ENCODE data around the gene LRRC4. TPM values are rescaled to one million over a fixed set of nuclear protein-coding genes. Genes with fewer than 3 reads are reported as not detected.
A peak's percentile ranks its signal among the peaks of the same experiment; 100 is the strongest.

The LRRC4 gene
- total RNA-seq, 1 experiment from 2014 or later: not detected

DNA sequence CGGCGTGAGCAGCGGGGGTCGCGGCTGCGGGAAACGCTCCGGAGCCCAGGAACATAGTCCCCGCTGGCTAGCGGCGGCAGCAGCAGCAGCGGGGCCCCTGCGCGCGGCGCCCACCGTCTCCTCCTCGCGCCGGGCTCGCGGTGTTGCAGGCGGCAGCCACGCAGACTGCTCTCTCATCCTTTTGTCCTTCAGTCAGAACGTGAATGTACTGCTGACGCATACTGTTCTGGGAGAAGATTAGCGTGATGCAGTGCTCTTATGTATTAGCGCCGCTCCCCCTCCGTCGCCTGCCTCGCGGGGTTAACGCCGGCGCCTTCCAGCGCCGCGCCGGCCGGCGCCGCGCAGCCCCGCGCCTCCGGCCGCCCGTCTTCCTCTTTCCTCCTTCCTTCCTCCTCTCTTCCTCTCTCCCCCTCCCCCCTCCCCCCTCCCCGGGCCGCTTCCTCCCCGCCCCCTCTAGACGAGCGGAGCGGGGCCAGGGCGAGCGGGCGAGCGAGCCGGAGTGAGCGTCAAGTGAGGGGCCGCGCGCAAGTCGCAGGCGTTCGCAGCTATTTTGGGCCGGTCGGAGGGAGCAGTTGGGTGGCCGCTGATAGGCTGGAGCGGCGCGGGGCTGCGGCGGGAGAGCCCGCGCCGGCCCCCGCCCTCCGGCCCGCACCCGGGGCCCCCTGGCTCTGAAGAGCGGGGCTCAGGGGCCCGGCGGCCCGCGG lies 816 bp upstream of the LRRC4 start:
- peak; percentile 82 for DNase-seq (ENCODE audit: low read depth)

DNA sequence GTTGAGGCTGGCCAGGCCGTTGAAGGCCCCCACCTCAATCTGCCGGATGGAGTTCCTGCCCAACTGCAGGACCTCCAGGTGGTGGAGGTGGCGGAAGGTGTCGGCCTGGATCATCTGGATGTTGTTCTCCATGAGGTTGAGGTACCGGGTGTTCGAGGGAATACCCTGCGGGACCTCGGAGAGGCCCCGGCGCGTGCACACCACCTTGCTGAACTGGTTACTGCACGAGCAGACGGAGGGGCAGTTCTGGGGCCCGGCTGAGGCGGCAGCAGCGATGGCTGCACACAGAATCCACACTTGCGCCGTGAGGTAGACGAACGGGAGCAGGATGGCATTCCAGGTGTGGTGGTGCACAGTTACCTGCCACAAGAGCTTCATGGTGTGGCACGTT lies 979 bp downstream of the LRRC4 start:
- DNase-seq (ENCODE audit: low read depth): no peak

DNA sequence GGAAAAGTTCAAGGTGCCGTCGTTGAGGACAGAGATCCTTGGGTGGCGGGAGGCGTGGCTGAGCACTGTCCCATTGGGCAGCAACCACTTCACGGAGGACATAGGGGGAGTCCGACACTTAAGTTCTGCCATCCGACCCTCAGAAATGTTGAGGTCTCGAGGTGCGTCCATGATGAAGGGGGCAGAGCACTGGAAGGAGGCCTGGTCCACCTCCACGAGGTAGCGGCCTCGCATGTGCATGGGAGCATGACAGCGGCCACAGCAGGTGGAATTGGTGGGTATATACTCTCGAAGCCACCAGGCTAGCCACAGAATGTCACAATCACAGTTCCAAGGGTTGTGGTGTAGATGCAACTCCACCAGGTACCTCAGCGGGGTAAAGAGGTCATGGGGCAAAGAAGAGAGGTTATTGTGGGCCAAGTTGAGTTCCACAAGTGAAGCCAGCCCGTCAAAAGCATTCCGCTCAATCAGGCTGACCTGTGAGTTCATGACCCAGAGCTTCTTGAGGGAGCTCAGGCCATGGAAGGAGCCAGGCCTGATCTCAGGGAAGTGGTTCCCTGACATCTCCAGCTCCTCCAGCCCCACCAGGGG lies 1.7 kb downstream of the LRRC4 start:
- DNase-seq (ENCODE audit: low read depth): no peak

- DNase-seq (ENCODE audit: low read depth): no peak
Observed at GRCh38 chr7:128027485-128027980, 3.7 kb downstream of the LRRC4 start.

DNA sequence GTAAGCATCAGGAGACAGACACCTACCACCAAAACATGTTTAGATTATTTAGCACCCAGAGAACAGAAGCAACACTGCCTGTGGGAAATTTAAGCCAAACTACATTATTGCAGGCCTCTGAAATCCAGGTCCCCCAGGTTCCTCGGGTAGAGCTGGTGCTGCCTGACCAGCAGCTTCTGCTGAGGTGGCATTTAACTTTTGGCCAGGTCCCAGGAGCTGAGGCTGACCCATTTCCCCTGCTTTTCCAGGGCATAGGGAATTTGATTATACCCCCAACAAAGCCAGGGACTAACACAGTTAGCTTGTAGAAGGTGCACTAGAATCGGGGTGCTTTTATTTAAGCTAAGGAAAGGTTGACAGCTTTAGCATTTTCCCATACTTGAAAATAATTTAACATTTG lies 4.7 kb downstream of the LRRC4 start:
- no peak for DNase-seq (ENCODE audit: low read depth)

GRCh38 chr7:128025819-128026218 lies 5.4 kb downstream of the LRRC4 start:
- DNase-seq (ENCODE audit: low read depth): no peak

DNA sequence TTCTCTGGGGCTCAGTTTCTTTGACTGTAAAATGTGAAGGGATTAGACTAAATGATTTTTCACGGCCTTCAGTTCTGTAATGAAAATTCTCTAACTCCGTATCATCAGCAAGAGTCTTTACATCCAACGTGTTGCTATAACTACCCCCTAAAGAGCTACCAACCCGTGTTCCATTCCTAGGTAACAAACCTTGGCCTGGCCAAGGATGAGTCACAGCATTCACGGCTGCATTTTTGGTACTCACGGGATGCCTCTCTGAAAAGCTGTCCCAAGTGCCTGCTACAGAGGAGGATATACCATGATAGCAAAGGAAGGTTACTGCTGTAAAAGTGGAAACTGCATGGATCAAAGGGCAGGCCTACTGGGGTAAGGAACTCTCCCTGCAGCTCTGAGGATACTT lies 5.9 kb downstream of the LRRC4 start:
- no peak for DNase-seq (ENCODE audit: low read depth)

- no peak for DNase-seq (ENCODE audit: low read depth)
Observed at GRCh38 chr7:128024151-128024550, 7.1 kb downstream of the LRRC4 start.

GRCh38 chr7:128022631-128023532 lies 8.4 kb downstream of the LRRC4 start:
- peak; percentile 70 for DNase-seq (ENCODE audit: low read depth)

GRCh38 chr7:128021366-128021765 lies 9.9 kb downstream of the LRRC4 start:
- DNase-seq (ENCODE audit: low read depth): peak; percentile 42

- DNase-seq (ENCODE audit: low read depth): no peak
Observed at GRCh38 chr7:128020159-128020558, 11.1 kb downstream of the LRRC4 start.

GRCh38 chr7:128019288-128019687 lies 11.9 kb downstream of the LRRC4 start:
- no peak for DNase-seq (ENCODE audit: low read depth)

GRCh38 chr7:128017862-128018845 lies 13.1 kb downstream of the LRRC4 start:
- DNase-seq (ENCODE audit: low read depth): no peak

- DNase-seq (ENCODE audit: low read depth): no peak
Observed at GRCh38 chr7:128017460-128017859, 13.8 kb downstream of the LRRC4 start.

DNA sequence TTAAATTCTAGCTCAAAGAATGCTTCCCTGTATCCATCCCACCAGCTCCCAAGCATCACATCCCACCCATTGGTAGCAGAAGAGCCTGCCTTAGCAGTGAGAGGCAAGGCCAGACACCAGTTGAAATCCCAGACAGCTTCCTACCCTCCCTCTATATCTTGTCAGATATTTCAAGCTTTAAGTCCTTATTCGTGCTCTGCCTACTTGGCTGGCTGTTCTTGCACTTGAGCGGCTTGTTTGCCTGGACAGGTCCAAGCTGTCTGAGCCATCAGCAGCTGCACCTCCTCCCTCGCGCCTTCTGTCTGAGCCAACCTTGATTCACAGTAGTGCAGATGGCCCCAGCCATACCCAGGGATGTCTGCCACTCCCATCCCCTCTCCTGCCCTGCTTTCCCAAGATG lies 16.4 kb downstream of the LRRC4 start:
- no peak for DNase-seq (ENCODE audit: low read depth)

GRCh38 chr7:128011131-128011661 lies 20.0 kb downstream of the LRRC4 start:
- no peak for DNase-seq (ENCODE audit: low read depth)

- no peak for DNase-seq (ENCODE audit: low read depth)
Observed at GRCh38 chr7:128010391-128011127, 20.7 kb downstream of the LRRC4 start.

DNA sequence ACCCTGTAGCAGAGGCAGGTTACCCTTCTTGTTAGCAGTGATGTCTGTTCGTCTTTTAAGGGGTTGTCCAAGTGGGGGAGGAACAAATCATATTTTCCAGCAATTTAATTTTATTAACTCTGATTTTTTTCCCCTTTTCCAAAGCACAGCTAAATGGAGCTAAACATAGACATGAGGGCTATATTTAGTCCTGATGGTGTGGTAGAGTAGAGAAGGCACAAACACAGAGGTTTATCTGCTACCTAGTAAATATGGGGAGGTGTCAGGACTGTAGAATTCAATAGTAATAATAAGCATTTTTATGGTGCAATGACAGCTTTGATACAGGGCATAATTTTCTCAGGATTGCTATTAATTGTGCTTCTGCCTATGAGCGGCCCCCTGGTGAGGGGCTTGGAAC lies 22.5 kb downstream of the LRRC4 start:
- DNase-seq (ENCODE audit: low read depth): no peak

DNA sequence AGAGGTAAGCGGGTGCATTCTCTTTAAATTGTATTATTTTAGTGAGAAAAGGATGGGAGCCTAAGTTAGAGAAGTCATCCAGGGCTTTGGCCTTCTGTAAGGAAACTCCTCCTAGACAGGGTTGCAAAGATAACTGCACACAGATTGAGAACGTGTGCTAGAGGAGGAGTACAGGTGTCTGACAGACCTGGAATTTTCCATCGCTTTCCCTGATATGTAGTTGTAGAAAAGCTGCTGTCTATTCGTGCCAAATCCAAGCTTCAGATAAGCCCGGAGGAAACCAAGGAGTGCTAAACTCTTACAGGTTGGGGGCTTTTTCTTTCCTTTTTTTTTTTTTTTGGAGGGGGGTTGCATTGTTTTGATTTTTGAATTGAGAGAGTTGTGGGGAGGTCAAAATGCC lies 23.1 kb downstream of the LRRC4 start:
- DNase-seq (ENCODE audit: low read depth): no peak

DNA sequence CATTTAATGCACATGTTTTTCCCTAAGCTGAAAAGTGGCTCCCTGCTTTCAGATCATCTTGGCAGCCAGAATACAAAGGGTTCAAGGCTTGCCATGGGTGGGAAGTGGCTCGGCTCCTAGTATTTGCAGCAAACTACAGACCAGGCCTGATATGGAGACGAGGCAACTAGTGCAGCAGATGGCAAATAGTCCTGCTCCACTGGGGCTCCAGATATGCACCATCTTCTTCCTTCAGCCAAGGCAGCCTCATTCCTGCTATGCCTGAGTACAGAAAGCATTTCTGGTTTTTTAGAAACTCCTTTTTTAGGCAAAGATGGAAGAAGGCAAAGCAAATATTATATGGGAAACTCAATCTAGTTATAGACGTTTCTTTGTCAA lies 23.9 kb downstream of the LRRC4 start:
- DNase-seq (ENCODE audit: low read depth): no peak
